ENCODE measurements around the gene RALGAPA2. TPM values are rescaled to one million over a fixed set of nuclear protein-coding genes. Genes with fewer than 3 reads are reported as not detected.
A peak's percentile ranks its signal among the peaks of the same experiment; 100 is the strongest.

RALGAPA2 gene
- total RNA-seq, 2 donors from 2014 or later = 40.2 to 45.4 TPM

GRCh38 chr20:20711413-20711812 is 1.0 kb downstream of the RALGAPA2 start:
- ATAC-seq (no peak), DNase-seq (peak in 3 of 4 donors; percentile 25 to 30 (median 25))
- H3K27ac ChIP-seq = peak overlapping the region; percentile 79 to 96 (median 90)
- H3K27me3 ChIP-seq = no peaks in the 10 kb centered on the region
- TF ChIP-seq CTCF (IDR thresholded peaks at IDR 0.05) (no peak), POLR2A (IDR thresholded peaks at IDR 0.05) (no peak)
- WGBS, 2 donors = 3 to 7% methylated on average over 3 of the region's 3 CpGs
- no peaks in the 10 kb centered on the region for H3K36me3 ChIP-seq (replicated peaks in 1 of 2; ENCODE audit: insufficient read depth in 1 of 2, low read depth in 2 of 2)
- H3K4me3 ChIP-seq = peak overlapping the region; percentile 64 to 92
- intact Hi-C loops (cut with DNase I) = no loop called here
- H3K9me3 ChIP-seq = no peaks in the 10 kb centered on the region
- H3K4me1 ChIP-seq = peaks cover 35% of the 10 kb centered on the region

GRCh38 chr20:20710443-20711315 is 1.8 kb downstream of the RALGAPA2 start:
- 2 to 18% methylated on average over 6 of the region's 6 CpGs for WGBS, 2 donors
- ATAC-seq = peak; percentile 65
- H3K36me3 ChIP-seq (replicated peaks in 1 of 2; ENCODE audit: insufficient read depth in 1 of 2, low read depth in 2 of 2) = no peaks in the 10 kb centered on the region
- H3K9me3 ChIP-seq = no peaks in the 10 kb centered on the region
- H3K4me1 ChIP-seq = peaks cover 43% of the 10 kb centered on the region
- DNase-seq = peak; percentile 73 to 91 (median 80)
- peak overlapping the region; percentile 79 to 96 (median 90) for H3K27ac ChIP-seq
- H3K27me3 ChIP-seq = no peaks in the 10 kb centered on the region
- TF ChIP-seq CTCF (IDR thresholded peaks at IDR 0.05) (peak in 3 of 7 experiments; percentile 13 to 47 (median 22)), POLR2A (IDR thresholded peaks at IDR 0.05) (peak in 2 of 3 donors; percentile 78 to 82)
- H3K4me3 ChIP-seq = peak overlapping the region in 1 of 2 donors; percentile 92
- intact Hi-C loops (cut with DNase I) = no loop called here

GRCh38 chr20:20709887-20710286 is 2.6 kb downstream of the RALGAPA2 start:
- WGBS, 2 donors = 25 to 27% methylated on average over 3 of the region's 3 CpGs
- no peaks in the 10 kb centered on the region for H3K36me3 ChIP-seq (replicated peaks in 1 of 2; ENCODE audit: insufficient read depth in 1 of 2, low read depth in 2 of 2)
- no peak for ATAC-seq
- H3K9me3 ChIP-seq = no peaks in the 10 kb centered on the region
- no peaks in the 10 kb centered on the region for H3K27me3 ChIP-seq
- peaks cover 51% of the 10 kb centered on the region for H3K4me1 ChIP-seq
- intact Hi-C loops (cut with DNase I) = no loop called here
- TF ChIP-seq POLR2A (IDR thresholded peaks at IDR 0.05) (no peak), CTCF (IDR thresholded peaks at IDR 0.05) (no peak)
- H3K27ac ChIP-seq = peak overlapping the region; percentile 68 to 96 (median 86)
- H3K4me3 ChIP-seq = no peak overlapping the region
- peak in 1 of 4 donors; percentile 15 for DNase-seq

GRCh38 chr20:20706285-20706684 is 6.2 kb downstream of the RALGAPA2 start:
- Histone ChIP-seq H3K27ac (peak overlapping the region in 2 of 4 donors; percentile 23 to 33), H3K9me3 (no peaks in the 10 kb centered on the region), H3K4me1 (peaks cover 59% of the 10 kb centered on the region), H3K4me3 (no peak overlapping the region), H3K27me3 (no peaks in the 10 kb centered on the region), H3K36me3 (replicated peaks in 1 of 2; ENCODE audit: insufficient read depth in 1 of 2, low read depth in 2 of 2) (no peaks in the 10 kb centered on the region)
- intact Hi-C loops (cut with DNase I) = no loop called here
- TF ChIP-seq CTCF (IDR thresholded peaks at IDR 0.05) = no peak
- DNase-seq (peak in 3 of 4 donors; percentile 16 to 27 (median 20)), ATAC-seq (no peak)
- 28 to 33% methylated on average over 6 of the region's 6 CpGs for WGBS, 2 donors

Measured in body of pancreas (tissue), 4 donors.